ENCODE results near the gene KRT4.

GRCh38 chr12:52774629-52775250 is 39.2 kb downstream of the KRT4 start:
- TF ChIP-seq CTCF (conservative IDR thresholded peaks at IDR 0.05; ENCODE audit: low read depth in 2 of 2), result no peak
- no peak for TF ChIP-seq CREB1 (CRISPR knock-in tag; IDR thresholded peaks at IDR 0.05; ENCODE audit: low read depth)
